ENCODE data around the gene KLHDC10. TPM values are rescaled to one million over a fixed set of nuclear protein-coding genes. Genes with fewer than 3 reads are reported as not detected.
"Not testable (repeated sequence)": the region's sequence is repeated elsewhere in the genome, so short reads cannot be mapped to it uniquely, and the experiment has no call there.

The KLHDC10 gene
- total RNA-seq, 1 donor from 2014 or later = 13.0 TPM

GRCh38 chr7:130182990-130183389, 112.7 kb downstream of the KLHDC10 start:
- TF ChIP-seq CTCF (IDR thresholded peaks at IDR 0.05) = no peak
- Histone ChIP-seq H3K36me3 (peaks cover 10 to 51% of the 10 kb centered on the region in 2 donors), H3K4me1 (no peaks in the 10 kb centered on the region), H3K9me3 (no peaks in the 10 kb centered on the region), H3K4me3 (no peak overlapping the region), H3K27me3 (no peaks in the 10 kb centered on the region), H3K27ac (no peak overlapping the region)
- no peak for DNase-seq (ENCODE audit: low spot score in 2 of 2)
- intact Hi-C loops (cut with DNase I) = no loop called here

- H3K27ac ChIP-seq; intact Hi-C loops (cut with DNase I); H3K4me3 ChIP-seq; H3K27me3 ChIP-seq; DNase-seq (ENCODE audit: low spot score in 2 of 2); H3K9me3 ChIP-seq; H3K4me1 ChIP-seq: not testable (repeated sequence)
- peaks cover 10 to 44% of the 10 kb centered on the region in 2 donors for H3K36me3 ChIP-seq
Observed at GRCh38 chr7:130184349-130184748, 114.0 kb downstream of the KLHDC10 start.

Other genes starting within 250 kb of the KLHDC10 start
- gene UBE2H, start 117.6 kb upstream of the KLHDC10 start, total RNA-seq = 83.9 TPM
- 16.8 TPM for gene ZC3HC1, start 19.2 kb upstream of the KLHDC10 start, total RNA-seq
- 5.3 TPM for gene TMEM209, start 134.9 kb downstream of the KLHDC10 start, total RNA-seq
- gene SSMEM1, start 137.3 kb downstream of the KLHDC10 start, total RNA-seq = not detected
- not detected for gene CPA2, start 196.3 kb downstream of the KLHDC10 start, total RNA-seq
- not detected for gene CPA4, start 222.6 kb downstream of the KLHDC10 start, total RNA-seq

All from ascending aorta (tissue), 2 donors.